Neural progenitor cell (in vitro differentiated cells): ENCODE results near the gene CLCA4. TPM values are rescaled to one million over a fixed set of nuclear protein-coding genes. Genes with fewer than 3 reads are reported as not detected.
"Not testable (repeated sequence)": the region's sequence is repeated elsewhere in the genome, so short reads cannot be mapped to it uniquely, and the experiment has no call there.

Experiments
- DNase-seq: peaks from one replicate; pipeline ENCODE4 v3.0.0-alpha.2; 2016; ENCODE audit warnings: low spot score
- H2AFZ ChIP-seq: fragments of 200-600 bp; sonication (generic); replicated peaks from 2 replicates; pipeline ENCODE4 v1.6.1; 2016; ENCODE audit warnings: antibody characterized with exemption
- H3F3A ChIP-seq: fragments of 200-600 bp; sonication (generic); 2 replicates; pipeline ENCODE4 v1.6.1; 2016; ENCODE audit warnings: antibody characterized with exemption, low read depth
- H3K27ac ChIP-seq: fragments of 200-600 bp; sonication (generic); 2 replicates; pipeline ENCODE4 v1.5.1; 2016; ENCODE audit warnings: mild to moderate bottlenecking
- H3K27me3 ChIP-seq: fragments of 200-600 bp; sonication (generic); 2 replicates; pipeline ENCODE4 v1.6.1; 2016; ENCODE audit warnings: mild to moderate bottlenecking, moderate library complexity
- H3K36me3 ChIP-seq: fragments of 200-600 bp; sonication (generic); 2 replicates; pipeline ENCODE4 v1.5.1; 2016
- H3K4me1 ChIP-seq: fragments of 200-600 bp; sonication (generic); 2 replicates; pipeline ENCODE4 v1.6.1; 2016; ENCODE audit warnings: mixed run types
- H3K4me2 ChIP-seq: fragments of 200-600 bp; sonication (generic); 2 replicates; pipeline ENCODE4 v1.6.1; 2016
- H3K4me3 ChIP-seq: fragments of 200-600 bp; sonication (generic); 2 replicates; pipeline ENCODE4 v1.5.1; 2016
- H3K79me2 ChIP-seq: fragments of 200-600 bp; sonication (generic); 2 replicates; pipeline ENCODE4 v1.6.1; 2016; ENCODE audit warnings: low read depth
- H3K9ac ChIP-seq: fragments of 200-600 bp; sonication (generic); 2 replicates; pipeline ENCODE4 v1.6.1; 2016
- H3K9me3 ChIP-seq: fragments of 200-600 bp; sonication (generic); 2 replicates; pipeline ENCODE4 v1.5.1; 2016; ENCODE audit warnings: low read depth
- H4K20me1 ChIP-seq: fragments of 200-600 bp; sonication (generic); 2 replicates; pipeline ENCODE4 v1.6.1; 2016; ENCODE audit warnings: low read depth
- H3K27ac Mint-ChIP-seq: 3 replicates; pipeline ENCODE4 v1.8.0; 2021; ENCODE audit warnings: mixed read lengths
- H3K27me3 Mint-ChIP-seq: 2 replicates; pipeline ENCODE4 v1.8.0; 2022; ENCODE audit warnings: low read depth, mild to moderate bottlenecking, inconsistent platforms, moderate library complexity, mixed read lengths; ENCODE audit not compliant: insufficient read depth
- H3K36me3 Mint-ChIP-seq: 3 replicates; pipeline ENCODE4 v1.8.0; 2021; ENCODE audit warnings: mixed read lengths
- H3K4me1 Mint-ChIP-seq: 3 replicates; pipeline ENCODE4 v1.8.0; 2021; ENCODE audit warnings: mixed read lengths
- H3K4me3 Mint-ChIP-seq: 3 replicates; pipeline ENCODE4 v1.8.0; 2021; ENCODE audit warnings: mild to moderate bottlenecking, moderate library complexity, mixed read lengths
- H3K9me3 Mint-ChIP-seq: 3 replicates; pipeline ENCODE4 v1.8.0; 2020; ENCODE audit warnings: mixed read lengths
- CTCF ChIP-seq: fragments of 200-600 bp; sonication (generic); IDR thresholded peaks from 2 replicates; pipeline ENCODE4 v1.5.1; 2017; ENCODE audit warnings: antibody characterized with exemption, mild to moderate bottlenecking
- EZH2 ChIP-seq: fragments of 200-600 bp; sonication (generic); IDR thresholded peaks from 2 replicates; pipeline ENCODE4 v1.6.1; 2017; ENCODE audit warnings: antibody characterized with exemption, mild to moderate bottlenecking, moderate library complexity
- EZH2phosphoT487 ChIP-seq: fragments of 200-600 bp; sonication (generic); IDR thresholded peaks from 2 replicates; pipeline ENCODE4 v1.6.1; 2017; ENCODE audit warnings: antibody characterized with exemption
- total RNA-seq: library from RNA; depleted of rRNA; stranded (reverse); fragments of >200 nt; gene quantifications from 2 replicates; pipeline ENCODE4 v1.2.3, GENCODE V29; 2015; ENCODE audit warnings: low replicate concordance

Gene CLCA4
- total RNA-seq, 1 donor from 2014 or later, result not detected

- no peaks in the 10 kb centered on the region for H3K9me3 ChIP-seq
- no peak overlapping the region for H3K27ac ChIP-seq
- no peaks in the 10 kb centered on the region for H3K4me1 ChIP-seq
- no peak for DNase-seq
- H3K27me3 Mint-ChIP-seq, result no peaks in the 10 kb centered on the region
- no peaks in the 10 kb centered on the region for H3K27me3 ChIP-seq
- H3K4me3 Mint-ChIP-seq, result no peak overlapping the region
- no peak overlapping the region for H3K4me2 ChIP-seq
- no peaks in the 10 kb centered on the region for H3K9me3 Mint-ChIP-seq
- H4K20me1 ChIP-seq, result no peaks in the 10 kb centered on the region
- no peak overlapping the region for H2AFZ ChIP-seq
- H3F3A ChIP-seq, result no peaks in the 10 kb centered on the region
- no peaks in the 10 kb centered on the region for H3K36me3 ChIP-seq
- TF ChIP-seq EZH2, result no peak
- TF ChIP-seq CTCF, result no peak
- TF ChIP-seq EZH2phosphoT487, result no peak
- H3K9ac ChIP-seq, result no peak overlapping the region
- H3K4me1 Mint-ChIP-seq, result no peaks in the 10 kb centered on the region
- H3K27ac Mint-ChIP-seq, result no peak overlapping the region
- no peaks in the 10 kb centered on the region for H3K79me2 ChIP-seq
- H3K4me3 ChIP-seq, result no peak overlapping the region
- H3K36me3 Mint-ChIP-seq, result no peaks in the 10 kb centered on the region
These were observed 49.3 kb downstream of the CLCA4 start for GRCh38 chr1:86596224-86596623.

DNA sequence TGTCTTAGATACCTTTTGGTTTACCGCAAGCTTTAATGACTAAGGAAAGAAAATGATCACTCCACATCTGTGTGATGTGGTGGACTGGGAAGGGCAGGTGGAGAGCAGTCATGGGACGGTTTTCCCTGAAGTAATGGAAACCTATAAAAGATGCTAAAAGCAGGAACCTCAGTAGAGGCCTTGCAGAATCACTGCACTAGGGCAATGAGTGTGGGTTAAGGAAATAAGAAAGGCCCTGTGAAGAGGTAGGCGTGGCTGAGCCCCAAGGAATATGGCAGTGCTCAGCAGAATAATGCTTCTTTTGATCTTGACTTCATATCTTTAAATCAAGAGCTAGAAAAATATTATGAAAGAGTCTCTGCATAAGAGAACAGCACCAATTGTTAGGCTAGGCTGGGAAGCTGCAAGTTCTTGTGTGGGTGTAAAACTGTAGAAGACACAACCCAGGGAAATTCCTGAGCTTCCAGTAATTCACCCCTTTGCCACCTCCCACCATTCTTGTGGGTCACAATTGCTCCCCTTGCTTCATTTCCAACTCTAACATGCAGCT is 49.9 kb downstream of the CLCA4 start:
- Histone ChIP-seq H3K4me1 (no peaks in the 10 kb centered on the region), H4K20me1 (no peaks in the 10 kb centered on the region), H3K27me3 (no peaks in the 10 kb centered on the region), H3K4me2 (no peak overlapping the region), H3K79me2 (no peaks in the 10 kb centered on the region), H3K27ac (no peak overlapping the region), H3K4me3 (no peak overlapping the region), H3K9me3 (no peaks in the 10 kb centered on the region), H3K36me3 (no peaks in the 10 kb centered on the region), H3F3A (no peaks in the 10 kb centered on the region), H3K9ac (no peak overlapping the region), H2AFZ (no peak overlapping the region)
- H3K36me3 Mint-ChIP-seq, result no peaks in the 10 kb centered on the region
- no peak overlapping the region for H3K27ac Mint-ChIP-seq
- no peak for TF ChIP-seq CTCF
- TF ChIP-seq EZH2, result no peak
- no peak for TF ChIP-seq EZH2phosphoT487
- no peak for DNase-seq
- peaks cover 2% of the 10 kb centered on the region for H3K9me3 Mint-ChIP-seq
- peaks cover 2% of the 10 kb centered on the region for H3K27me3 Mint-ChIP-seq
- H3K4me1 Mint-ChIP-seq, result no peaks in the 10 kb centered on the region
- no peak overlapping the region for H3K4me3 Mint-ChIP-seq

DNA sequence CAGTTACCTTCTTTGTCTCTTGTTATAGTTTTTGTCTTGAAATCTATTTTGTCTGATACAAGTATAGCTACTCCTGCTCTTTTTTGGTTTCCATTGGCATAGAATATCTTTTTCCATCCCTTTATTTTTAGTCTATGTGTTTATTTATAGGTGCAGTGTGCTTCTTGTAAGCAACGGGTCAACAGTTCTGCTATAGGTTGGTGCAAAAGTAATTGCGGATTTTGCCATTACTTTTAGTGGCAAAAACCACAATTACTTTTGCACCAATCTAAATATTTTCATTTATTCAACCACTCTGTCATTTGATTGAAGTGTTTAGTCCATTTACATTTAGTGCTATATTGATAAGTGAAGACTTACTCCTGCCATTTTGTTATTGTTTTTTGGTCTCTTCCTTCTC is 59.2 kb downstream of the CLCA4 start:
- not testable (repeated sequence) for H3K9me3 Mint-ChIP-seq, H4K20me1 ChIP-seq, H3F3A ChIP-seq, H3K9me3 ChIP-seq, H2AFZ ChIP-seq, H3K4me3 Mint-ChIP-seq, H3K4me1 Mint-ChIP-seq, H3K36me3 ChIP-seq, H3K36me3 Mint-ChIP-seq, H3K27me3 ChIP-seq, H3K9ac ChIP-seq, H3K4me3 ChIP-seq, H3K4me1 ChIP-seq, H3K79me2 ChIP-seq, DNase-seq, H3K27me3 Mint-ChIP-seq, H3K27ac Mint-ChIP-seq, H3K4me2 ChIP-seq, H3K27ac ChIP-seq

DNA sequence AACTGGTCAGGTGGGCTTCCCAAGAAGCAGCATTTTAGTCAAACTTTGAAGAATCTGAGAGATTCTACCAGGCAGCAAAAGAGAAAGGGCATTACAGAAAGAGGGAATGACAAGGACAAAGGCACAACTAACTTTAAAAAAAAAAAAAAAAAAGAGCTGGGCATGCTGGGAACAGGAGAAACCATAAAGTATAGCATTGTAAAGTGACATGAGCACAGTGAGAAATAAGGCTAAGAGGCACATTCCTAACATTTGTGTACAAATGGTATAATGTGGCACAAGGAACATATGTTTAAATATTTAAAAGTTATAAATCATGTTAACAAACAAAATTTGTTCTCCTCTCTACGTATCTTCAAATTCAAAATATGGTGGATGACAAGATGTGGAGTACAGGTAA is 69.6 kb downstream of the CLCA4 start:
- TF ChIP-seq CTCF (no peak), EZH2 (no peak), EZH2phosphoT487 (no peak)
- no peaks in the 10 kb centered on the region for H3K4me1 ChIP-seq
- no peaks in the 10 kb centered on the region for H4K20me1 ChIP-seq
- no peaks in the 10 kb centered on the region for H3F3A ChIP-seq
- no peaks in the 10 kb centered on the region for H3K27me3 Mint-ChIP-seq
- H3K27ac Mint-ChIP-seq, result no peak overlapping the region
- no peaks in the 10 kb centered on the region for H3K4me1 Mint-ChIP-seq
- no peak overlapping the region for H3K27ac ChIP-seq
- no peak overlapping the region for H3K9ac ChIP-seq
- no peaks in the 10 kb centered on the region for H3K36me3 ChIP-seq
- no peaks in the 10 kb centered on the region for H3K27me3 ChIP-seq
- H3K79me2 ChIP-seq, result no peaks in the 10 kb centered on the region
- no peak overlapping the region for H3K4me3 ChIP-seq
- no peaks in the 10 kb centered on the region for H3K9me3 ChIP-seq
- no peak overlapping the region for H2AFZ ChIP-seq
- no peaks in the 10 kb centered on the region for H3K36me3 Mint-ChIP-seq
- H3K9me3 Mint-ChIP-seq, result peaks cover 15% of the 10 kb centered on the region
- DNase-seq, result no peak
- H3K4me2 ChIP-seq, result no peak overlapping the region
- H3K4me3 Mint-ChIP-seq, result no peak overlapping the region
